K562 (cell line): ENCODE measurements around the gene CRY2. TPM values are rescaled to one million over a fixed set of nuclear protein-coding genes. Genes with fewer than 3 reads are reported as not detected.

Experiments
- ATAC-seq: fragments of 200-7000 bp; cut with Tn5 transposase; 3 replicates; pipeline ENCODE4 v1.9.1; 2020; ENCODE audit warnings: moderate library complexity
- BruUV-seq: library from RNA; stranded (reverse); fragments of 400-500 nt; replicated peaks from 2 replicates; lab custom pipeline; 2021; lab: Mats Ljungman, UMichigan
- CTCF ChIA-PET: fragments of 300-600 bp; formaldehyde crosslinking; extraction: SDS; loops from one replicate; lab custom pipeline; 2021; ENCODE audit warnings: low intra/inter-chr PET ratio; lab: Yijun Ruan, JAX
- POLR2A ChIA-PET: fragments of 300-600, 350-650 bp; sonication (Branson Sonifier 250); formaldehyde crosslinking; extraction: SDS; loops from one replicate; lab custom pipeline; 2021; ENCODE audit warnings: antibody characterized with exemption, inconsistent platforms; lab: Yijun Ruan, JAX
- DNase-seq, 4 experiments: peaks; one replicate each; pipeline versions ENCODE4 v3.0.0 to v3.0.0-alpha.2; 2011 to 2018; ENCODE audit warnings: low spot score in 3 of 4, mixed read lengths in 3 of 4; ENCODE audit errors: extremely low read depth in 1 of 4
- FAIRE-seq: peaks from 2 replicates; lab custom pipeline; 2011; peaks lifted over from hg19 to GRCh38; lab: Jason Lieb, UNC
- H2AFZ ChIP-seq: 2 replicates; pipeline ENCODE4 v1.6.0; 2011; ENCODE audit warnings: low read depth, low read length, control low read depth, inconsistent platforms
- H3K27ac ChIP-seq: fragments of 200-600 bp; 3 replicates; pipeline ENCODE4 v1.8.0; 2011; ENCODE audit warnings: low read depth, mild to moderate bottlenecking, control low read depth, inconsistent platforms, low read length, moderate library complexity, mixed read lengths; ENCODE audit errors: extremely low read depth
- H3K27me3 ChIP-seq, 2 experiments: fragments of 300-600 bp in 1 of 2; 2 replicates in 1 of 2; 3 replicates in 1 of 2; pipeline versions ENCODE4 v1.6.0 to v1.8.0; 2011; ENCODE audit warnings: inconsistent platforms in 2 of 2, low read length in 2 of 2, mild to moderate bottlenecking in 1 of 2, mixed read lengths in 1 of 2, moderate library complexity in 1 of 2; ENCODE audit not compliant: control insufficient read depth in 2 of 2, insufficient read depth in 2 of 2
- H3K36me3 ChIP-seq: fragments of 300-600 bp; 3 replicates; pipeline ENCODE4 v1.8.0; 2011; ENCODE audit warnings: mild to moderate bottlenecking, low read length, inconsistent platforms; ENCODE audit not compliant: control insufficient read depth, insufficient read depth
- H3K4me1 ChIP-seq, 2 experiments: fragments of 200-600 bp in 1 of 2; replicated peaks in 1 of 2; 2 replicates in 1 of 2; 3 replicates in 1 of 2; pipeline versions ENCODE4 v1.5.1 to v1.8.0; 2011; ENCODE audit warnings: inconsistent platforms in 2 of 2, low read length in 2 of 2, mild to moderate bottlenecking in 1 of 2, mixed read lengths in 1 of 2, moderate library complexity in 1 of 2; ENCODE audit not compliant: control insufficient read depth in 2 of 2, insufficient read depth in 2 of 2
- H3K4me2 ChIP-seq: 2 replicates; pipeline ENCODE4 v1.6.1; 2011; ENCODE audit warnings: low read length, control low read depth, inconsistent platforms, mixed read lengths; ENCODE audit not compliant: insufficient read depth
- H3K4me3 ChIP-seq: fragments of 200-600 bp; sonication (generic), shearing (Covaris generic); 2 replicates; pipeline ENCODE4 v1.5.1; 2016; ENCODE audit warnings: control low read depth, inconsistent platforms
- H3K79me2 ChIP-seq: fragments of 200-600 bp; 3 replicates; pipeline ENCODE4 v1.8.0; 2011; ENCODE audit warnings: low read length, inconsistent platforms; ENCODE audit not compliant: control insufficient read depth, insufficient read depth
- H3K9ac ChIP-seq, 2 experiments: 2 replicates each; pipeline versions ENCODE4 v1.6.0 to v1.6.1; 2011; ENCODE audit warnings: low read depth in 2 of 2, low read length in 2 of 2, control low read depth in 1 of 2, inconsistent platforms in 1 of 2, mild to moderate bottlenecking in 1 of 2, mixed read lengths in 1 of 2; ENCODE audit not compliant: insufficient read depth in 1 of 2
- H3K9me1 ChIP-seq: one replicate; pipeline ENCODE4 v1.6.0; 2011; ENCODE audit warnings: inconsistent platforms, mild to moderate bottlenecking, low read length, moderate library complexity; ENCODE audit not compliant: control insufficient read depth, insufficient read depth
- H3K9me3 ChIP-seq: replicated peaks from 2 replicates; pipeline ENCODE4 v1.5.1; 2011; ENCODE audit warnings: low read depth, low read length, inconsistent platforms; ENCODE audit not compliant: control insufficient read depth, insufficient read depth
- H4K20me1 ChIP-seq: replicated peaks from 2 replicates; pipeline ENCODE4 v1.6.1; 2011; ENCODE audit warnings: low read length, inconsistent platforms, mixed read lengths; ENCODE audit not compliant: control insufficient read depth, insufficient read depth
- BRF1 ChIP-seq: IDR thresholded peaks from 3 replicates; pipeline ENCODE4 v1.6.1; 2011; ENCODE audit warnings: borderline replicate concordance, mild to moderate bottlenecking; ENCODE audit not compliant: insufficient read length; ENCODE audit errors: extremely low read depth
- ZBTB40 ChIP-seq, 2 experiments: fragments of 450-650 bp in 1 of 2; sonication (generic) in 1 of 2; formaldehyde crosslinking in 1 of 2; IDR thresholded peaks; 2 replicates each; pipeline versions ENCODE4 v1.7.1 to v1.9.0; 2016 to 2022; ENCODE audit warnings: inconsistent platforms in 1 of 2, mild to moderate bottlenecking in 1 of 2, missing genetic modification reagents in 1 of 2
- WGBS: fragments of 100-300 bp; shearing (Covaris generic); methylation state at CpG from one replicate; pipeline ENCODE4 v1.1.6; 2016; ENCODE audit warnings: low coverage, mixed read lengths; ENCODE audit not compliant: insufficient coverage; ENCODE audit errors: missing lambda C conversion rate; 5-methylcytosine and 5-hydroxymethylcytosine counted together
- in situ Hi-C: fragments of 300-500 bp; cut with MboI; formaldehyde crosslinking; loops from 4 replicates; pipeline ENCODE4 v1.15.0; 2018; ENCODE audit warnings: inconsistent platforms, mixed read lengths
- intact Hi-C: fragments of 100-400 bp; cut with micrococcal nuclease; formaldehyde crosslinking; loops from 2 replicates; pipeline ENCODE4 v1.14.2; 2022
- polyA plus RNA-seq, 8 experiments: library from polyadenylated mRNA; depleted of rRNA in 4 of 8; stranded (reverse) in 5 of 8; unstranded in 3 of 8; fragments of >200 nt; fragmentation: Nextera tagmentation in 2 of 8; fragmentation: Illumina TruSeq in 1 of 8; extraction: Ambion mirVana in 2 of 8; extraction: Trizol in 1 of 8; gene quantifications; 2 replicates each; pipeline versions ENCODE4 v1.2.1 to v1.2.3, GENCODE V29; 2011 to 2014; ENCODE audit warnings: inconsistent platforms in 1 of 8, missing spikeins in 1 of 8
- total RNA-seq, 7 experiments: library from RNA; depleted of rRNA in 6 of 7; stranded (reverse); fragments of >200 nt in 6 of 7; fragmentation: Illumina TruSeq in 2 of 7; extraction: Trizol in 2 of 7; gene quantifications; 2 replicates each; pipeline versions ENCODE4 v1.2.1 to v1.2.3, GENCODE V29; 2011 to 2021; ENCODE audit warnings: low replicate concordance in 1 of 7

Gene CRY2
- total and polyA plus RNA-seq, 9 of the 15 experiments (the other 6 are each of a cell fraction or from before 2014, with no cell fraction given), result 2.3 to 23.9 (median 14.8) TPM

- intact Hi-C loops, result loop anchor here (10.0 kb wide), 1 partner anchor 55 kb away; no protein-coding TSS in a partner anchor
- CTCF ChIA-PET, result no interaction called here
- no peaks in the 10 kb centered on the region for H3K9me1 ChIP-seq
- TF ChIP-seq BRF1 (no peak), ZBTB40 (IDR thresholded peaks at IDR 0.05) (peak; percentile 92), ZBTB40 (CRISPR knock-in tag; IDR thresholded peaks at IDR 0.05) (peak; percentile 83)
- H3K79me2 ChIP-seq, result peaks cover 1% of the 10 kb centered on the region; the same call in 2 of the 3 replicates
- ATAC-seq, result no peak
- H3K36me3 ChIP-seq, result no peaks in the 10 kb centered on the region
- H3K27ac ChIP-seq, result no peak overlapping the region
- no TSS peak for BruUV-seq
- POLR2A ChIA-PET, result interaction anchor here (0.8 to 1.0 kb wide), 2 partner anchors 12 to 24 kb away, joined by 3 read pairs; no protein-coding TSS in a partner anchor
- in situ Hi-C loops, result no loop called here
- H3K9me3 ChIP-seq, result no peaks in the 10 kb centered on the region
- H3K27me3 ChIP-seq, result 0 out of 5 replicates have a peak, but pooled peaks cover 0 to 3% of the 10 kb centered on the region in 2 experiments
- H3K9ac ChIP-seq, result no peak overlapping the region
- peaks cover 0 to 14% of the 10 kb centered on the region in 2 experiments; a peak in 2 of 5 replicates for H3K4me1 ChIP-seq
- no peak for FAIRE-seq
- WGBS, result 41% methylated on average over 2 of the region's 2 CpGs
- H3K4me2 ChIP-seq, result no peak overlapping the region
- DNase-seq, result no peak
- no peak overlapping the region for H3K4me3 ChIP-seq
- 0 out of 2 replicates have a peak, but pooled peaks cover 3% of the 10 kb centered on the region for H4K20me1 ChIP-seq
- H2AFZ ChIP-seq, result no peak overlapping the region
Measured at GRCh38 chr11:45800261-45800660, 47.0 kb upstream of the CRY2 start.
